H1 (cell line): ENCODE results near the gene MUC5B. TPM values are rescaled to one million over a fixed set of nuclear protein-coding genes. Genes with fewer than 3 reads are reported as not detected.

Experiments
- CHD7 ChIP-seq: fragments of 300-600 bp; sonication (generic); IDR thresholded peaks from 2 replicates; pipeline ENCODE4 v1.7.1; 2012; ENCODE audit warnings: low read length, moderate library complexity, mild to moderate bottlenecking, inconsistent platforms; ENCODE audit not compliant: insufficient replicate concordance
- polyA plus RNA-seq, 7 experiments: library from polyadenylated mRNA; depleted of rRNA in 3 of 7; stranded (reverse) in 5 of 7; unstranded in 2 of 7; fragments of >200 nt in 5 of 7; fragments of 200-250 nt in 2 of 7; gene quantifications; 1 replicate in 5 of 7; 2 replicates in 1 of 7; 4 replicates in 1 of 7; pipeline versions ENCODE4 v1.2.1 to v1.2.3, GENCODE V29; 2011 to 2013; ENCODE audit warnings: missing spikeins in 2 of 7, mixed read lengths in 2 of 7
- total RNA-seq: library from RNA; stranded (reverse); fragmentation: NEBNext Ultra II Directional; extraction: Animal tissue kit (Norgen Biotek cat#: 25700); gene quantifications from 2 replicates; pipeline ENCODE4 v1.2.1, GENCODE V29; 2021

Gene MUC5B
- total and polyA plus RNA-seq, 2 of the 8 experiments (the other 6 are each of a cell fraction or from before 2014, with no cell fraction given) = 0.02 to 0.03 TPM

GRCh38 chr11:1307163-1307870, 84.5 kb downstream of the MUC5B start (continued):
- no peak for TF ChIP-seq CHD7
